Psoas muscle (tissue), 8 donors: ENCODE data around the gene SMAD2. TPM values are rescaled to one million over a fixed set of nuclear protein-coding genes. Genes with fewer than 3 reads are reported as not detected.

Source experiments
- ATAC-seq, 4 donors: fragments of 200-7000 bp; cut with Tn5 transposase; one replicate each; pipeline ENCODE4 v1.9.1; 2020; ENCODE audit warnings: moderate library complexity in 3 of 4, mild to moderate bottlenecking in 2 of 4
- DNase-seq, 2 donors: peaks; one replicate each; pipeline ENCODE4 v3.0.0-alpha.2; 2020
- H3K27ac ChIP-seq: fragments of 200-600 bp; one replicate; pipeline ENCODE4 v1.8.0; 2022
- H3K27me3 ChIP-seq, 3 donors: fragments of 200-600 bp in 1 of 3; one replicate each; pipeline versions ENCODE4 v1.6.1 to v1.8.0; 2013 to 2022; ENCODE audit warnings: low read length in 2 of 3, mild to moderate bottlenecking in 2 of 3, moderate library complexity in 1 of 3; ENCODE audit not compliant: insufficient read depth in 3 of 3
- H3K36me3 ChIP-seq, 2 donors: fragments of 200-600 bp in 1 of 2; one replicate each; pipeline versions ENCODE4 v1.6.1 to v1.8.0; 2013 to 2022; ENCODE audit warnings: low read depth in 1 of 2, mild to moderate bottlenecking in 1 of 2, moderate library complexity in 1 of 2; ENCODE audit not compliant: insufficient read depth in 1 of 2
- H3K4me1 ChIP-seq: fragments of 200-600 bp; one replicate; pipeline ENCODE4 v1.8.0; 2022
- H3K4me3 ChIP-seq: fragments of 200-600 bp; one replicate; pipeline ENCODE4 v1.8.0; 2022; ENCODE audit warnings: mild to moderate bottlenecking
- H3K9me3 ChIP-seq: fragments of 200-600 bp; one replicate; pipeline ENCODE4 v1.8.0; 2022
- CTCF ChIP-seq: fragments of 200-600 bp; IDR thresholded peaks from one replicate; pipeline ENCODE4 v1.8.0; 2022; ENCODE audit warnings: antibody characterized with exemption
- WGBS, 3 donors: extraction: QIAGEN DNeasy Blood & Tissue Kit; methylation state at CpG; one replicate each; pipeline versions ENCODE4 v1.1.6 to v1.1.7; 2013; 5-methylcytosine and 5-hydroxymethylcytosine counted together
- intact Hi-C, 2 donors: fragments of 100-400 bp; cut with DNase I; formaldehyde crosslinking; loops; one replicate each; pipeline versions ENCODE4 v1.11.0 to v1.14.2; 2022
- polyA plus RNA-seq, 3 donors: library from polyadenylated mRNA; stranded (reverse); fragments of 200-250 nt; gene quantifications; one replicate each; pipeline ENCODE4 v1.2.3, GENCODE V29; 2013
- total RNA-seq, 4 donors: library from RNA; stranded (reverse); fragmentation: NEBNext Ultra II Directional in 2 of 4; extraction: Animal tissue kit (Norgen Biotek cat#: 25700) in 2 of 4; gene quantifications; one replicate each; pipeline versions ENCODE4 v1.2.1 to v1.2.4, GENCODE V29; 2021 to 2023
- donor health status: healthy with polysubstance abuse.
- donor health status: DM: no; HTN: no; CAD: no; lungs with moderate emphysema.
- donor health status: Bipolar disorder and iron deficiency.
- donor health status: healthy.
- donor health status: DM: yes; HTN: yes; CAD: no.
- donor health status: DM: no; HTN: no; CAD: no.
- donor health status: DM: no; HTN: no; CAD: no.
- donor health status: DM: yes; HTN: yes; CAD: no.

SMAD2 gene
- total and polyA plus RNA-seq, 7 donors = 28.3 to 76.4 (median 60.1) TPM

- 86 to 94% (median 93%) methylated on average over 3 of the region's 3 CpGs for WGBS, 3 donors
- Histone ChIP-seq H3K27me3 (no peaks in the 10 kb centered on the region), H3K4me1 (no peaks in the 10 kb centered on the region), H3K4me3 (no peak overlapping the region), H3K36me3 (no peaks in the 10 kb centered on the region), H3K9me3 (no peaks in the 10 kb centered on the region), H3K27ac (no peak overlapping the region)
- no peak for DNase-seq
- TF ChIP-seq CTCF = no peak
- intact Hi-C loops = no loop called here
- ATAC-seq = no peak
Measured at GRCh38 chr18:47877892-47878291, 52.6 kb downstream of the SMAD2 start.

- intact Hi-C loops = no loop called here
- DNase-seq (no peak), ATAC-seq (no peak)
- Histone ChIP-seq H3K4me3 (no peak overlapping the region), H3K27me3 (no peaks in the 10 kb centered on the region), H3K27ac (no peak overlapping the region), H3K9me3 (no peaks in the 10 kb centered on the region), H3K36me3 (no peaks in the 10 kb centered on the region), H3K4me1 (no peaks in the 10 kb centered on the region)
- 88 to 94% (median 94%) methylated on average over 2 of the region's 2 CpGs for WGBS, 3 donors
- TF ChIP-seq CTCF = no peak
Measured at GRCh38 chr18:47876813-47877212, 53.6 kb downstream of the SMAD2 start.

GRCh38 chr18:47873625-47874024 lies 56.8 kb downstream of the SMAD2 start:
- Histone ChIP-seq H3K27ac (no peak overlapping the region), H3K27me3 (no peaks in the 10 kb centered on the region), H3K4me3 (no peak overlapping the region), H3K9me3 (no peaks in the 10 kb centered on the region), H3K36me3 (peaks cover 0 to 5% of the 10 kb centered on the region in 2 donors), H3K4me1 (peaks cover 9% of the 10 kb centered on the region)
- DNase-seq (no peak), ATAC-seq (no peak)
- intact Hi-C loops = no loop called here
- TF ChIP-seq CTCF = no peak

- intact Hi-C loops = no loop called here
- 96 to 98% (median 97%) methylated on average over 6 of the region's 6 CpGs for WGBS, 3 donors
- ATAC-seq = no peak
- H3K9me3 ChIP-seq = no peaks in the 10 kb centered on the region
- H3K4me1 ChIP-seq = peaks cover 9% of the 10 kb centered on the region
- TF ChIP-seq CTCF = no peak
- no peak for DNase-seq
- no peaks in the 10 kb centered on the region for H3K27me3 ChIP-seq
- no peak overlapping the region for H3K4me3 ChIP-seq
- peaks cover 0 to 16% of the 10 kb centered on the region in 2 donors for H3K36me3 ChIP-seq
- no peak overlapping the region for H3K27ac ChIP-seq
Measured at GRCh38 chr18:47872426-47872825, 58.0 kb downstream of the SMAD2 start.

- TF ChIP-seq CTCF = no peak
- Histone ChIP-seq H3K4me1 (peaks cover 9% of the 10 kb centered on the region), H3K9me3 (no peaks in the 10 kb centered on the region), H3K27ac (no peak overlapping the region), H3K27me3 (no peaks in the 10 kb centered on the region), H3K36me3 (peaks cover 0 to 24% of the 10 kb centered on the region in 2 donors), H3K4me3 (no peak overlapping the region)
- intact Hi-C loops = no loop called here
- ATAC-seq = no peak
- WGBS, 3 donors = 62 to 90% (median 75%) methylated on average over 3 of the region's 3 CpGs
- no peak for DNase-seq
Measured at GRCh38 chr18:47871288-47871687, 59.2 kb downstream of the SMAD2 start.
